GM03348 (cell line): Measurements from ENCODE around the gene AREG.

Experiments
- DNase-seq: peaks from one replicate; pipeline ENCODE4 v3.0.0; 2012; ENCODE audit warnings: low spot score

Gene AREG

DNA sequence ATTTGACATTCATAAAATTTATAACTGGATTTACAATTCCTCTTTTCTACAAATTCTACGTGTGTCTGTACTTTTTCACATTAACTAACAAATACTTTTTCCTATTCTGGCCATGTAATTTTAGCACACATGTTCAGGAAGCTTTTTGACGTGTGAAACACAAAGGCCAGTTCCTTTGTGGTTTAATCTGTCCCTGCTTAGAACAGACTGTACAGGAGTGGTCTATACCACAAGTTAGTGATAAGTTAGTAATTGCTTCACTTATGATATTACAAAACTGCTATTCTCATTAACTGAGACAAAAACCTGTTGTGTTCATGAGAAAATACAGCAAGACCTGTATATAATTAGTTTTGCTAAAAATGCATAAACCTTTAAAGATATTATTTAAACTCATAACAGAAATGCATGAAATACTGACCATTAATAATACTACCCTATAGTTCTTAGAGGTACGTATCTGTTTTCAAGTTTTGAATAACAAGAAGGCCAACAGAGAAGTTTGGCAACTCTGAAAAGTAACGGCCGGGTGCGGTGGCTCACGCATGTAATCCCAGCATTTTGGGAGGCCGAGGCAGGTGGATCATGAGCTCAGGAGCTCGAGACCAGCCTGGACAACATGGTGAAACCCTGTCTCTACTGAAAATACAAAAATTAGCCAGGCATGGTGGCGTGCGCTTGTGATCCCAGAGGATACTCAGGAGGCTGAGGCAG lies 13.7 kb upstream of the AREG start:
- no peak for DNase-seq

DNA sequence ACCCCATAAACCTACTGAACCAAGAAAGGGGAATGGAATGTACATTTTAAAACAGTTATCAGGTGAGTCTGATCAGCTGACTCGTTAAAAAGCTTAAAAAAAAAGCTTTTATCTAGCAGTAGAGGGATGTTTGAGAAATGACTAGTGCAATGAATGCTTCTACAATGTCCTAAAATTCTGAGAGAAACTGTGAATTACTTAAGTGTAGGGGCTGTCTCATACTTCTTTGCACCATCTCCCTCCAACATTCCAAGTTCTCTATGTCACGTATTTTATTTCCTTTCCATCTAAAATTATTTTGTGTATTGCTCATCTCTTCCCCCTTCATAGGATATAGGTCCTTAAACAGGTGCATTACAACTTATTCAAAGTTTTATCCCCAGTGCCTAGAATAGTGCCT lies 11.9 kb upstream of the AREG start:
- DNase-seq, result peak; percentile 33

DNA sequence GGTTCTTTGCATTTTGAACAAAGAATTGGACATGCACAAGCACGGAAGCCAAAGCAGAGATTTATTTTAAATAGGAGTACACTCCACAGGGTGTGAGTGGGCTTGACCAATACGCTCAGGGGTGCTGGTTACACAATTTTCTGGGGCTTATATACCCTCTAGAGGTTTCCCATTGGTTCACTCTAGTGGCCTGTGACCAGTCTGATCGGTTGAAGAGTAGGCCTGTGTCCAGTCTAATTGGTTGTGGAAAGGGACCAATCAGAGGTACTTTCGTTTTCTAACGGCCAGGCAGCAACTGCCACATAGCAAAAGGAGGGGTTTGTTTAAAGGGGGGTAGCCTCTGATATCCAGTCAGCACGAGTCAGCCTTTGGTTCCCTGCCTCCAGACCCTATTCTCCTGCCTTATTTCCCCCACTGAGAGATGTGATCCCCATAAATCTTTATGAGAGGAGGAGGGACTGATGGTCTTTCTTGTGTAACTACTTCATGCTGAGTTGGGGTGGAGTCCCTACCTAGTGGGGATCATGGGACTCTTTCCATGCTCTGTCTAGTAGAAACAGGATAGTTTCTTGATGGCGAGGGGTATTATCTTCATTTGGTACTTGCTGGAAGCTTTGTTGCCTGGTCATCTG lies 11.3 kb upstream of the AREG start:
- DNase-seq, result no peak

DNA sequence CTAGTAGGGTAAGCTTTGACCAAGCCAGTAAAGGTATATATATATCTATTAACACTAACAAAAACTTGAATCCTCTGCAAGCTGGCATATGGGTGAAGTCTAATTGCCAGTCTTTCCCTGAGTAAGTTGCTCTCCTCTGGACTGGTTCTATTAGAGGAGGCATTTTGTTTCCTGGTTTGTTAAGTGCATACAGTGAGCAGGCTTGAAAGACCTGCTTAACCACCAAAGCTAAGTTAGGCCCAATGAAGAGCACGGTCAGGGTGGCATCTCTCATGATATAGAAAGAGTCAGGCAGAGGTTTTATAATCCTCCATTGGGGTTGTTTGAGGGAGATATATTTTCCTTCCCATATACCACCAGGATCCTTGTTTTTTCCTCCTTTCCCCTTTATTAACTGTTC lies 9.6 kb upstream of the AREG start:
- no peak for DNase-seq

DNA sequence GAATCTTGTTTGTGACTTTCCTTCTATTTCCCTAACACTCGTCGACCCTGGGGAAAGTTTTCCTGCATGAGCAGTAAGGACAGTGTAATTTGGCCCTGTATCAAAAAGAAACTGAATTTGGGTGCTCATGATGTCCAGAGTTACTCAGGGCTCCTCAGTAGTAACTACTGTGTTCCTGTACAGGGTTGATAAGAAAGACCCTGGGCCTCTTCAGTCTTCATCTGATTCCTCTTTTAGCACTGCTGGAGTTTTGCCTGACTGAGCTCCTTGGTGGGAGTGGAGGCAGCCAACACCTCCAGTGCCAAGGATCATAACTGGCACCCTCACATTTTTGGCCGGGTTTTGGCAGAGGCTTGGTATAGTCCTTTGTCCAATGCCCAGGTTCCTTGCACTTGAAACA lies 7.1 kb upstream of the AREG start:
- DNase-seq, result no peak

DNA sequence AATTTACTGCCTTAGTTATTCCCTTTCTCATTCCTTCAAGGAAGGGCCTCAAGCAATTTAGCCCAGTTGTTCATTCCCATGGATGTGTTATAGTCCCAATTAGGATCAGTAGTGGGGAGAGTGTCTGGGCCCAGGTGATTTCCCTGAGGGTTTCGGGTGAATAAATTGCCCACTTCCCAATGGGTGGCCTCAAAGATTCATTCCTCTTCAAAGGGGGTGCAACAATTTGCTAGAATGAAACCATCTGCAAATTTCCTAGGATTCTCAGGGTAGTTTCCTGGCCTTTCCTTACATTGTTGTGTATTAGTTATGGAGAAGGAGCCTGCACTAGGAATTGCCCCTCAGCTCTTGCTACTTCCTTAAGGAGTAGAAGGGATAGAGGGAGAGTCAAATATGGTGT lies 6.3 kb upstream of the AREG start:
- no peak for DNase-seq

DNA sequence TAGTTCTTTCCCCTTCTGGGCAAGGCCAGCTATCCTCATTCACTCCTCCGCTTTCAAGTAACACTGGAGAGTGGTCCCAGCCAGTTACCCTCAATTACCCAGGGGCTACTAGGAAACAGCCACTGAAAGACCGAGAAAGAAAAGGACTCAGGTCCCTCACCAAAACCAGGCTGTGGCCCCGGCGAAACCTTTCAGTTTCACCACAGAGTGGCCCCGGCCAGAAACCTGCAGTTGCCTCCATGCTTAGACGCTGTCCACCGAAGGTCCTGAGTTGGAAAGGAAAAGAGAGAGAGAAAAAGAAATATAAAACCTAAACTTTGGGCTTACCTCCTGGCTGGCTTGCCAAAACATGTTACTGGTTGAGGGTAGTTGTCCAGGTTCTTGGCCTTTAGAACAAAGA lies 5.0 kb upstream of the AREG start:
- no peak for DNase-seq

DNA sequence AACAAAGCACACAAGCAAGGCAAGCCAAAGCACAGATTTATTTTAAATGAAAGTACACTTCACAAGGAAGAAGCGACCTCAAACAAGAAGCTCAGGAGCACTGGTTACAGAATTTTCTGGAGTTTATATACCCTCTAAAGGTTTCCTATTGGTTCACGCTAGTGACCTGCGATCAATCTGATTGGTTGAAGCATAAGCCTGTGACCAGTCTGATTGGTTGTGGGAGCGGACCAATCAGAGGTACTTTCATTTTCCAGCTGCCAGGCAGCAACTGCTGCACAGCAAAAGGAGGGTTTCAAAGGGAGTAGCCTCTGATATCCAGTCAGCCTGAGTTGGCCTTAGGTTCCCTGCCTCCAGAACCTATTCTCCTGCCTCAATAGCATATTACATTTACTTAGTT lies 4.6 kb upstream of the AREG start:
- DNase-seq, result no peak

DNA sequence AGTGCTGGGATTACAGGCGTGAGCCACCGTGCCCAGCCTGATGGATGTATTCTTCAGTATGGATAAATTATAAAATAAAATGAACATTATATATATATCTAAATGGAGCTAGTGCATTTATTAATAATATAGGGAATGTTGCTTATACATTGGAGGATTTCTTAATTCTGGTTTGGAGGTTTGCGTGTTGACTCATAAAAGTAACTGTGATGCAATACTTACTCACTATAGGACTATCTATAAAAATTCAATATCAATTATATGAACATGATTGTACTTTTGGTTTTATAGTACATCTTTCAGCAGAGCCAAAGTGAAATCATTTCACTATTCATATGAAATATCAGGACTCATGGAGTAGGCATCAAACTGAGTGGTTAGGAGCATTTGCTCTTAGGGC lies 3.2 kb upstream of the AREG start:
- DNase-seq, result no peak

DNA sequence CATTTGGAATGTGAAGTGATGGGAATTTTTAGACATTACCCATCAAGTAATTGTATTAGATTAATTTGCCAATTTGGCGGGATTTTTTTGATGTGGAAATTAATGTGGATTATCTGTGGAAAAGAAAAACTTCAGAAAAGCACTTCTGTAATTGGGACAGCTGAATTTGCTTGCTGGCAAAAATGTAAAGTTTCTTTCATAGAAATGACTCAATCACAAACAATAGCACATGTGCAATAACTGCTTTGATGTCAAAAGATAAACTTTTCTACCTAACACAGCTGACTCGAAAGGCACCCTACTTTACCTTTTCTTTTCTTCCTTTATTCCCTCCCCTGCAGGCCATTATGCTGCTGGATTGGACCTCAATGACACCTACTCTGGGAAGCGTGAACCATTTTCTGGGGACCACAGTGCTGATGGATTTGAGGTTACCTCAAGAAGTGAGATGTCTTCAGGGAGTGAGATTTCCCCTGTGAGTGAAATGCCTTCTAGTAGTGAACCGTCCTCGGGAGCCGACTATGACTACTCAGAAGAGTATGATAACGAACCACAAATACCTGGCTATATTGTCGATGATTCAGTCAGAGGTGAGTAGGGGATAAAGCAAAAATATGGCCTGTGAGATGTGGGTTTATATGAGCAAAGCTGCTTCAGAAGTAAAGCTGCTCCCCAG lies 1.4 kb downstream of the AREG start:
- DNase-seq, result no peak

DNA sequence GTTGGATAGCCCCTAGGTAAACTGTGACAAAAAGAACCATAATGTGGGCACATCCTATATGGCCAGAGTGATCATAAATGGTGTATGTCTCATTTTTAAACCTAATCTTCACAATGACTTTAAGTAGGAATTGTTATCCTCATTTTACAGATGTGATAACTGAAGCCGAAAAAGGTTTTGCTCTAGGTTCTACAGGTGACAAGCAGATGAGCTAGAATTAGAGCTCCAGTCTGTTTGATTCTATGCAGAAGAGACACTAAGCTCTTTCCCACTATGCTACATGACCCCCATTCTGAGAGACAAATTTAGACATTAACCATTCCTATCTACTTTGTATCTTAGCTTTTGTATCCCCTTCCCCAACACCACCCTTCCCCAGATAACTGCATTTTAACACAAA lies 2.0 kb downstream of the AREG start:
- no peak for DNase-seq

DNA sequence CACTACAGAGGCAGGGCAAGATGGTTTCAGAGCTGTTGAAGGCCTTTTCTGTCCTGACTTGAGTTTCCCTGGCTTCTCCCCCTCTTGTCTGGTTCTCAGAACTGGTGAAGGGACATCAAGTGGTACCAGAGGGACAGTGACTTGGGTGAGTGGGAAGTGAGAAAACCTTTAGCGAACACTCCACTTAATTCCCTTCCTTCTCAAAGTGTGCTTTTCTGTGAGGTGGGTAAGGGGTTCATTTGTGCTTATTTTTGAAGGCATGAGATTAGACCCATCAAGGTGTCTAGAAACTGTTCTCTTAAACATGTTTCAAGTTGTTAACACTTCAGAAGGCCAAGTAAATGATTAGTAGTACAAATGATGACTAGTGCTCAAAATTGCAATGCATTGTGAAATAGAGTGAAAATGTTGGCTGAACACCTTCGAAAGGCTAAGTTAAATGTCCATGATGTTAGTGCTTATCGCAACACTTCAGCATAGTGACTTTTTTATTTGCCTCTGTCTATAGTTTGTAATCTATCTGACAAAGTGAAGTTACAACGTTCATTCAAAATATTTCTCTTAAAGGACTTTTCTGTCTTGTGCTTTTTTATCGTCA lies 2.8 kb downstream of the AREG start:
- no peak for DNase-seq

DNA sequence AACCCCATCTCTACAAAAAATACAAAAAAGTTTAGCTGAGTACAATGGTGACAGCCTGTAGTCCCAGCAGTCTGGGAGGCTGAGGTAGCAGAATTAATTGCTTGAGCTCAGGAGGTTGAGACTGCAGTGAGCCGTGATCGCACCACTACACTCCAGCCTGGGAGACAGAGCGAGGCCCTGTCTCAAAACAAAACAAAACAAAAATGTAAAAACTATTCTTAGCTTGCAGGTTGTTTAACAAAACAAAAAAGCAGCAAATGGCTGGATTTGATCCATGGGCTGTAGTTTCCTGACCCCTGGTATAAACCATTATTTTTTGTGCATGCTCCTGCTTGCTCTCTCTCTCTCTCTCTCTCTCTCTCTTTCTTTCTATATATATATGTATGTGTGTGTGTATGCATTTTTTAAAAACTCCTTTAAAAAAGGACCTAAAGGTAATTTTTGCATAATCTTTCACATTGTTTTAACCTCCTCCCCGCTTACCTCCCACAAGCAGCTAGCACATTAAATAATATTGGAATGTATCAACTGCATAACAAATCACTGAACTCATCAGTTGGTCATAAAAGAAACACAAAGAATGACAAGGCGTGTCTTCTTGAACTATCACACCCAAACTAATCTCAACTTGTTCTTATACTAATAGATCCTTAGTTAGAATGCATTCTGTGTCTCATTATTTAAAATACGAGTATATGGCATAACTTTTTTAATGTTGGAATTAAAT lies 4.8 kb downstream of the AREG start:
- DNase-seq, result peak; percentile 29

DNA sequence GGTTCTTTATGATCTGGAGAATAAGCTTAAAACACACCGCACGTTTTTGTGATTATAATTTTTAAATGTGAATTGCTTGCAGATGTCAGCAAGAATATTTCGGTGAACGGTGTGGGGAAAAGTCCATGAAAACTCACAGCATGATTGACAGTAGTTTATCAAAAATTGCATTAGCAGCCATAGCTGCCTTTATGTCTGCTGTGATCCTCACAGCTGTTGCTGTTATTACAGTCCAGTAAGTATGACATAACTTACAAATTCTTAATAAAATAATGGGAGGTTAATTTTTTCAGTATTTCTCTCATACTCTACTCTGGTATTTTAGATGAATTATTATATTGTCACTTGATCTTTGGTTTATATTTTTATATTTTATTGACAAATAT lies 5.4 kb downstream of the AREG start:
- no peak for DNase-seq

DNA sequence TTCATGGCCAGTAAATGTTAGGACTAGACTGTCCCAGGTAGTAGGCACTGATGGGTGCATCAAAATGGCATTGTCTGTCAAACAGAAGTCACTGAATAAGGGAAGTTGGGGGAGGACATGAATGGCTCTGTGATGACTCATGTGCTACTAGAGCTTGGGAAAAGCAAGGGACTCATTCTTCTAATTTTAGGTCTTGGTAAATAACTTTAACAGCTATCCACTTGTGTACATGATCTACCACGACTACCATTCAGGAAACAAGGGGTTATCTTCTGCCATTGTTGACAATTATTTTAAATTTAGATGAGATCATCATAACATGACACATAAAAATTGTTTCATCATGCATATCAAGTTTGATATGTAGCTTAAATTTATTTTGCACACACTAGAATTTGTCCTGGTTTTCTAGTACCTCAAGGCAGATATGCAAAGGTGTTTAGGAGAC lies 6.3 kb downstream of the AREG start:
- peak; percentile 44 for DNase-seq

DNA sequence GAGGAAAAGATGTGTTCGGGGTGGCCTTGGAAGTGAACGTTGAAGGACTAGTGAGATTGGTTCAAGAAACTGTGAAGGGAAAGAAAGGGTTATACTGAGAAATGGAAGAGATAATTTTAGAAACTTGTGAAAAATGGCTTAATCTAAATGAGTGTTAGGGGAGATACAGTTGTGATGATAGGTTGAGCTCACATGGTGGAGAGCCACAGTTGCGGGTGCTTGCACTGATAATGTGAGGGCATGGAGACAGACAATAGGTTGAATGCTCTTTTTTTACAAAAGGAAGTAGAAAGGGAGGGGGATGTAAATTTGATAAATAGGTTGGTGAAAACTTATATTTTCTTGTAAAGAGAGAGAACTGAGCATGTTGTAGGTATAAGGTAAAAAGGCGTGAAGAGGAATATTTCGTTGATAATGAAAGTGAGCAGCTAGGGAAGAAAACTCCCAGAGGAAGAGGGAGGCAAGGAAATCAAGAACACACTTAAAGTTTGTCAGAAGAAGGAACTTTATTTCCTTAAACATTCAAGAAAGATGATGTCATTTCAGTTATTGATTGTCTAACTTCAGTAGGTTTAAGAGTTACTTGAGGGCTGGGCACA lies 8.2 kb downstream of the AREG start:
- no peak for DNase-seq

DNA sequence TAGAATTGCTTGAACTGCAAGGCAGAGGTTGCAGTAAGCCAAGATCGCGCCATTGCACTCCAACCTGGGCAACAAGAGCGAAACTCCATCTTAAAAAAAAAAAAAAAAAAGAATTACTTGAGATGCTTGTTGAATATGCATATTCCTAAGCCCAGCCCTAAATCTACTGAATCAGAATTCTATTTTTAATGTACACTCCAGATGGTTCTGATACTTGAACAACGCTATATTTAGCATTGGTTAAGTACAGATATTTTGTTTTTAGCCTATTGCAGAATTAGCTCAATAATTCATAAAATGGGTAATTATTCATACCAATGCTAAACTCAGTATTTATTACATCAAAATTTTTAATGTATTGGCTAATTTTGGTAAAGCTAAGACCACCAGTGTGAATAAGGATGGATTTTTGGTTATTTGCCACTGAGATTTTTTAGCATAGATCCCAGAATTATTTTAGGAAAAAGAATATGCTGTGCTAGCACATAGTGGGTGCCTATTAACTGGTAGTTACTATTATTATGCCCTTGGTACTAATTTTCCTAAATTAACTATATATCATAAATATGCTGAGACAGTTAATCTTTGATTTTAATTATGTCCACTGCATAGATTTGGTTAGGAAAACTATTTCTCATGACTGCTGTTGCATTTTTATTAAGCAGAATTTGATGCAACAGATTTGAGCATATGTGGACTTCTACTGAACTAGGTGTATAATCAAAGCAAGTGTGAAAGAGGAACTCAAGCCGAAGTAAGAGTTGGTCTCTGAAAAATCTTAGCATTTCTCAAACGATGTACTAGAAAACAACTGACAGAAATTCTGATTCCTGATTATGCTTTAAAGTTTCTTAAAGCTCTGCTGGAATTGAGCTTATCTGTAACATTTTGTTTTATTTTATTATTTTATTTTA lies 9.2 kb downstream of the AREG start:
- DNase-seq, result no peak

DNA sequence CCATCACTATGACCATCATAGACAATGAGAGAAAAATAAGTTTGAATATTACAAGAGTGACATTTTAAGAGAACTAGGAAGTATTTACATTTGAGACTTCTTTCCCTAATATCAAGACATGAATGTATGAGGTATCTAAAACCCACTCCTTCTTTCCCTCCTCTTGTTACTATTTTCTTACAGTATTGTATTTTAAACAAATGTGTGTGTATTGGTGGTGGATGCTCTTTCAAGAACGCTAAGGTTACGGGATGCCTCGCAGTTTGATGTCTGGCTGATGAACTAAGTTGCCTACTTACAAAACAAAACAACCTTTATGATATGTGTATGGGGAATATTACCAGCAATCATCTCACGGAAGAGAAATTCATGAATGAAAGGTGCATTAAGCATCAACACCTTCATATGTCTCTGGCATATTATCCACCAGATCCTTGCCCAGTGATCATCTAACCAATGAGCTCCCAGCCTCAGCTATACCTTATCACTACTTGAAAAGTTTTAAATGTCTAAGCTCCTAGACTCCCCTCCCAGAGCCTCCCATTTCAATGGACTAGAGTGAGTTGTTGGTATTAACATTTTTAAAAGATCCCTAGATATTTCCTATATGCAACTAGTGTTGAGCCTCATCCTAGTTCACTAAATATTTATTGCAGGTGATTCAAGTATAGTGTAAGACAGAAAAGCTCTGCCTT lies 10.6 kb downstream of the AREG start:
- no peak for DNase-seq

DNA sequence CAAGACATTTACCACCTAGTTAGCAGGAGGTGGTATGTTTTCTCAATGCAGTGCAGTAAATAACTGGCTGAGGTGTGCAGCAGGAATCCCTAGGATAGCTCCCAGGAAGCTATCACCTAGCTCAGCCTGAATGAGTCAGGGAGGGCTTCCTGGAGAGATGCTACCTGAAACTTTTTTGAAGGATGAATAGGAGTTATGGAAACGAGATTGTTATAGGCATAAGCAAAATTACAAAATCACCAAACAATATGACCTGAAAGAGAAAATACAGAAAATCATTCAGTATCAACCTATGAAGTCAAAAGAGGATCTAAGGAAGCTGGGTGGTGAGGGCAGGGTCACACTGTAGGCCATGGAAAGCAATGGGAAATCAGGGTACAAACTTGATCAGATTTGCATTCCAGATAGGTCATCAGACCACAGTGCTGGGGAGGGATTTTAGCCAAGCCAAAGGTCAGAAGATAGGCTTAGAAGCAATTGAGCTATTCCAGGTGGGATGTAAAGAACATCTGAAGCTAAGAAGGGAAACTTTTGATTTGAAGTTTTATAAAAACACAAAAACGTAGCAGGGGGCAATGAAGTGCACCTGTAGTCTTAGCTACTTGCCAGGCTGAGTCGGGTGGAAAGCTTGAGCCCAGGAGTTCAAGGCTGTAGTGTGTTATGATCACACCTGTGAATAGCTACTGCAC lies 11.3 kb downstream of the AREG start:
- no peak for DNase-seq
